ENCODE results near the gene DISC1.
"Not testable (repeated sequence)": the region's sequence is repeated elsewhere in the genome, so short reads cannot be mapped to it uniquely, and the experiment has no call there.

DISC1 gene

GRCh38 chr1:231943084-231943483 lies 316.5 kb downstream of the DISC1 start:
- TF ChIP-seq POLR2A (IDR thresholded peaks at IDR 0.05; ENCODE audit: low read depth, low read length): no peak
- no peak for FAIRE-seq
- DNase-seq (ENCODE audit: insufficient read length, low spot score): no peak

- FAIRE-seq; DNase-seq (ENCODE audit: insufficient read length, low spot score): not testable (repeated sequence)
These were observed 321.5 kb downstream of the DISC1 start for GRCh38 chr1:231948102-231948501.

- no peak for TF ChIP-seq POLR2A (IDR thresholded peaks at IDR 0.05; ENCODE audit: low read depth, low read length)
- FAIRE-seq: no peak
- DNase-seq (ENCODE audit: insufficient read length, low spot score): no peak
These were observed 322.9 kb downstream of the DISC1 start for GRCh38 chr1:231949277-231950091.

GRCh38 chr1:231950331-231951128 lies 323.9 kb downstream of the DISC1 start:
- FAIRE-seq (no peak), DNase-seq (ENCODE audit: insufficient read length, low spot score) (no peak)
- no peak for TF ChIP-seq POLR2A (IDR thresholded peaks at IDR 0.05; ENCODE audit: low read depth, low read length)

GRCh38 chr1:231951374-231951773 lies 324.8 kb downstream of the DISC1 start:
- FAIRE-seq: no peak
- peak; percentile 26 for DNase-seq (ENCODE audit: insufficient read length, low spot score)
- TF ChIP-seq POLR2A (IDR thresholded peaks at IDR 0.05; ENCODE audit: low read depth, low read length): no peak

- DNase-seq (ENCODE audit: insufficient read length, low spot score): no peak
- FAIRE-seq: no peak
- TF ChIP-seq POLR2A (IDR thresholded peaks at IDR 0.05; ENCODE audit: low read depth, low read length): no peak
These were observed 325.6 kb downstream of the DISC1 start for GRCh38 chr1:231952154-231952553.

GRCh38 chr1:231953660-231954059 lies 327.1 kb downstream of the DISC1 start:
- DNase-seq (ENCODE audit: insufficient read length, low spot score): no peak
- FAIRE-seq: no peak
- no peak for TF ChIP-seq POLR2A (IDR thresholded peaks at IDR 0.05; ENCODE audit: low read depth, low read length)

GRCh38 chr1:231954751-231955150 lies 328.2 kb downstream of the DISC1 start:
- no peak for DNase-seq (ENCODE audit: insufficient read length, low spot score)
- no peak for FAIRE-seq
- no peak for TF ChIP-seq POLR2A (IDR thresholded peaks at IDR 0.05; ENCODE audit: low read depth, low read length)

GRCh38 chr1:231957359-231957758 lies 330.8 kb downstream of the DISC1 start:
- TF ChIP-seq POLR2A (IDR thresholded peaks at IDR 0.05; ENCODE audit: low read depth, low read length): no peak
- FAIRE-seq (no peak), DNase-seq (ENCODE audit: insufficient read length, low spot score) (no peak)

GRCh38 chr1:231958448-231958847 lies 331.9 kb downstream of the DISC1 start:
- TF ChIP-seq POLR2A (IDR thresholded peaks at IDR 0.05; ENCODE audit: low read depth, low read length): no peak
- FAIRE-seq: no peak
- DNase-seq (ENCODE audit: insufficient read length, low spot score): no peak

- FAIRE-seq (no peak), DNase-seq (ENCODE audit: insufficient read length, low spot score) (no peak)
- no peak for TF ChIP-seq POLR2A (IDR thresholded peaks at IDR 0.05; ENCODE audit: low read depth, low read length)
These were observed 332.8 kb downstream of the DISC1 start for GRCh38 chr1:231959225-231959884.

- not testable (repeated sequence) for DNase-seq (ENCODE audit: insufficient read length, low spot score); FAIRE-seq
These were observed 335.2 kb downstream of the DISC1 start for GRCh38 chr1:231961801-231962200.

- DNase-seq (ENCODE audit: insufficient read length, low spot score) (no peak), FAIRE-seq (no peak)
- TF ChIP-seq POLR2A (IDR thresholded peaks at IDR 0.05; ENCODE audit: low read depth, low read length): no peak
These were observed 336.0 kb downstream of the DISC1 start for GRCh38 chr1:231962636-231963035.

GRCh38 chr1:231964241-231964640 lies 337.7 kb downstream of the DISC1 start:
- no peak for TF ChIP-seq POLR2A (IDR thresholded peaks at IDR 0.05; ENCODE audit: low read depth, low read length)
- DNase-seq (ENCODE audit: insufficient read length, low spot score) (no peak), FAIRE-seq (no peak)
